ENCODE measurements around the gene CAV1. TPM values are rescaled to one million over a fixed set of nuclear protein-coding genes. Genes with fewer than 3 reads are reported as not detected.
A peak's percentile ranks its signal among the peaks of the same experiment; 100 is the strongest.

Gene CAV1
- total and polyA plus RNA-seq, 7 donors = 8.8 to 857 (median 328) TPM

- no peak overlapping the region for H3K27ac ChIP-seq
- intact Hi-C loops (cut with DNase I) = loop anchor here (10.0 kb wide), 1 partner anchor 217 kb away; no protein-coding TSS in a partner anchor
- H3K36me3 ChIP-seq = no peaks in the 10 kb centered on the region
- H3K4me3 ChIP-seq = no peak overlapping the region
- H3K4me1 ChIP-seq = peaks cover 0 to 6% (median 3%) of the 10 kb centered on the region in 4 donors
- H3K9me3 ChIP-seq = no peaks in the 10 kb centered on the region
- no peak for TF ChIP-seq EP300 (IDR thresholded peaks at IDR 0.05)
- TF ChIP-seq POLR2AphosphoS5 (IDR thresholded peaks at IDR 0.05) = no peak
- TF ChIP-seq CTCF (IDR thresholded peaks at IDR 0.05) = no peak
- TF ChIP-seq POLR2A (IDR thresholded peaks at IDR 0.05) = no peak
- 95 to 97% methylated on average over 3 of the region's 3 CpGs for WGBS, 2 donors
- no peak for DNase-seq
- no peaks in the 10 kb centered on the region for H3K27me3 ChIP-seq
These were observed 47.2 kb downstream of the CAV1 start for GRCh38 chr7:116572036-116572435.

- intact Hi-C loops (cut with DNase I) = loop anchor here (10.0 kb wide), 1 partner anchor 219 kb away; no protein-coding TSS in a partner anchor
- no peaks in the 10 kb centered on the region for H3K27me3 ChIP-seq
- H3K27ac ChIP-seq = peak overlapping the region in 1 of 4 donors; percentile 23
- H3K9me3 ChIP-seq = no peaks in the 10 kb centered on the region
- peaks cover 0 to 14% (median 10%) of the 10 kb centered on the region in 4 donors for H3K4me1 ChIP-seq
- TF ChIP-seq POLR2AphosphoS5 (IDR thresholded peaks at IDR 0.05) = no peak
- no peak for TF ChIP-seq EP300 (IDR thresholded peaks at IDR 0.05)
- no peak for TF ChIP-seq CTCF (IDR thresholded peaks at IDR 0.05)
- TF ChIP-seq POLR2A (IDR thresholded peaks at IDR 0.05) = no peak
- H3K36me3 ChIP-seq = no peaks in the 10 kb centered on the region
- H3K4me3 ChIP-seq = no peak overlapping the region
- no peak for DNase-seq
These were observed 48.7 kb downstream of the CAV1 start for GRCh38 chr7:116573541-116573940.

GRCh38 chr7:116574025-116574822 is 49.4 kb downstream of the CAV1 start:
- DNase-seq = no peak
- no peaks in the 10 kb centered on the region for H3K9me3 ChIP-seq
- peak overlapping the region in 1 of 4 donors; percentile 23 for H3K27ac ChIP-seq
- peaks cover 0 to 14% (median 10%) of the 10 kb centered on the region in 4 donors for H3K4me1 ChIP-seq
- no peaks in the 10 kb centered on the region for H3K36me3 ChIP-seq
- TF ChIP-seq POLR2AphosphoS5 (IDR thresholded peaks at IDR 0.05) (no peak), POLR2A (IDR thresholded peaks at IDR 0.05) (no peak), CTCF (IDR thresholded peaks at IDR 0.05) (no peak), EP300 (IDR thresholded peaks at IDR 0.05) (no peak)
- 41 to 52% methylated on average over 2 of the region's 2 CpGs for WGBS, 2 donors
- no peak overlapping the region for H3K4me3 ChIP-seq
- intact Hi-C loops (cut with DNase I) = loop anchor here (10.0 kb wide), 1 partner anchor 219 kb away; no protein-coding TSS in a partner anchor
- no peaks in the 10 kb centered on the region for H3K27me3 ChIP-seq

- no peaks in the 10 kb centered on the region for H3K27me3 ChIP-seq
- no peak for DNase-seq
- H3K4me3 ChIP-seq = no peak overlapping the region
- no peak for TF ChIP-seq CTCF (IDR thresholded peaks at IDR 0.05)
- no peak for TF ChIP-seq POLR2AphosphoS5 (IDR thresholded peaks at IDR 0.05)
- TF ChIP-seq POLR2A (IDR thresholded peaks at IDR 0.05) = no peak
- no peak for TF ChIP-seq EP300 (IDR thresholded peaks at IDR 0.05)
- intact Hi-C loops (cut with DNase I) = loop anchor here (10.0 kb wide), 1 partner anchor 221 kb away; no protein-coding TSS in a partner anchor
- peaks cover 0 to 14% (median 10%) of the 10 kb centered on the region in 4 donors for H3K4me1 ChIP-seq
- no peaks in the 10 kb centered on the region for H3K9me3 ChIP-seq
- H3K27ac ChIP-seq = no peak overlapping the region
- H3K36me3 ChIP-seq = no peaks in the 10 kb centered on the region
- 59 to 67% methylated on average over 1 of the region's 1 CpG for WGBS, 2 donors
These were observed 51.0 kb downstream of the CAV1 start for GRCh38 chr7:116575853-116576252.
